HG03571 (cell line): Measurements from ENCODE around the gene RBM19.
"Not testable (repeated sequence)": the region's sequence is repeated elsewhere in the genome, so short reads cannot be mapped to it uniquely, and the experiment has no call there.

ENCODE experiments used
- ATAC-seq: cut with Tn5 transposase; IDR thresholded peaks from one replicate; pipeline ENCODE4 v1.9.1; 2021; ENCODE audit not compliant: unreplicated experiment

Gene RBM19

GRCh38 chr12:113906411-113907200 is 59.5 kb downstream of the RBM19 start:
- ATAC-seq: no peak

- ATAC-seq: no peak
Measured at GRCh38 chr12:113905829-113906228, 60.3 kb downstream of the RBM19 start.

- ATAC-seq: no peak
Measured at GRCh38 chr12:113903381-113903863, 62.7 kb downstream of the RBM19 start.

- ATAC-seq: not testable (repeated sequence)
Measured at GRCh38 chr12:113901319-113901718, 64.8 kb downstream of the RBM19 start.

- no peak for ATAC-seq
Measured at GRCh38 chr12:113900716-113901115, 65.4 kb downstream of the RBM19 start.

GRCh38 chr12:113899561-113900471 is 66.3 kb downstream of the RBM19 start:
- ATAC-seq: no peak

GRCh38 chr12:113899042-113899560 is 67.0 kb downstream of the RBM19 start:
- no peak for ATAC-seq

- ATAC-seq: no peak
Measured at GRCh38 chr12:113898466-113898865, 67.7 kb downstream of the RBM19 start.

- ATAC-seq: no peak
Measured at GRCh38 chr12:113897406-113897805, 68.7 kb downstream of the RBM19 start.

- no peak for ATAC-seq
Measured at GRCh38 chr12:113896841-113897240, 69.3 kb downstream of the RBM19 start.

GRCh38 chr12:113896194-113896593 is 69.9 kb downstream of the RBM19 start:
- ATAC-seq: no peak

GRCh38 chr12:113895176-113895575 is 70.9 kb downstream of the RBM19 start:
- ATAC-seq: no peak

GRCh38 chr12:113894697-113895096 is 71.4 kb downstream of the RBM19 start:
- no peak for ATAC-seq

- ATAC-seq: no peak
Measured at GRCh38 chr12:113893221-113893620, 72.9 kb downstream of the RBM19 start.

- no peak for ATAC-seq
Measured at GRCh38 chr12:113892556-113892955, 73.6 kb downstream of the RBM19 start.

GRCh38 chr12:113891739-113892520 is 74.2 kb downstream of the RBM19 start:
- ATAC-seq: no peak

- ATAC-seq: no peak
Measured at GRCh38 chr12:113891167-113891692, 74.9 kb downstream of the RBM19 start.

- no peak for ATAC-seq
Measured at GRCh38 chr12:113889891-113890581, 76.1 kb downstream of the RBM19 start.

GRCh38 chr12:113889076-113889475 is 77.0 kb downstream of the RBM19 start:
- no peak for ATAC-seq

- ATAC-seq: no peak
Measured at GRCh38 chr12:113888435-113888834, 77.7 kb downstream of the RBM19 start.
